ENCODE results near the gene FZR1. TPM values are rescaled to one million over a fixed set of nuclear protein-coding genes. Genes with fewer than 3 reads are reported as not detected.
"Not testable (repeated sequence)": the region's sequence is repeated elsewhere in the genome, so short reads cannot be mapped to it uniquely, and the experiment has no call there.

FZR1 gene
- polyA plus RNA-seq, 1 experiment = 21.2 TPM

DNA sequence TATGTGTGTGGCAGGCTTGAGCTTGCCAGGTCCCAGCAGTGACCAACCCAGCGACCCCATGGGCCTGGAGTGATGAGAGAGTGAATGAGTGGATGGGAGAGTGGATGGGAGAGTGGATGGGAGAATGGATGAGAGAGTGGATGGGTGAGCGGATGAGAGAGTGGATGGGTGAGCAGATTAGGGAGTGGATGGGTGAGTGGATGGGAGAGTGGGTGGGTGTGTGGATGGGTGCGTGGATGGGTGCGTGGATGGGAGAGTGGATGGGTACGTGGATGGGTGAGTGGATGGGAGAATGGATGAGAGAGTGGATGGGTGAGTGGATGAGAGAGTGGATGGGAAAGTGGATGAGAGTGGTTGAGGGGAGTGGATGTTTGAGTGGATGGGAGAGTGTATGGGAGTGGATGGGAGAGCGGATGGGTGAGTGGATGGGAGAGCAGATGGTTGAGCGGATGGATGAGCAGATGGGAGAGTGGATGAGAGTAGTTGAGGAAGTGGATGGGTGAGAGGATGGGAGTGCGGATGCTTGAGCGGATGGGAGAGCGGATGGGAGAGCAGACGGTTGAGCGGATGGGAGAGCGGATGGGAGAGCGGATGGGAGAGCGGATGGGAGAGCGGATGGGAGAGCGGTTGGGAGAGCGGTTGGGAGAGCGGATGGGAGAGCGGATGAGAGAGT is 22.6 kb downstream of the FZR1 start:
- ChIA-PET CTCF (no interaction called here), POLR2A (no interaction called here)
- Histone ChIP-seq H3K4me3 (ENCODE audit: low read depth, low read length) (no peak overlapping the region), H3K27ac (ENCODE audit: low read depth, low read length) (no peak overlapping the region), H3K27me3 (ENCODE audit: control insufficient read depth, insufficient read depth, low read length) (no peaks in the 10 kb centered on the region), H3K9me3 (ENCODE audit: control insufficient read depth, insufficient read depth, low read length) (no peaks in the 10 kb centered on the region; the same call in 1 of the 2 replicates)
- TF ChIP-seq, protein P1, sequence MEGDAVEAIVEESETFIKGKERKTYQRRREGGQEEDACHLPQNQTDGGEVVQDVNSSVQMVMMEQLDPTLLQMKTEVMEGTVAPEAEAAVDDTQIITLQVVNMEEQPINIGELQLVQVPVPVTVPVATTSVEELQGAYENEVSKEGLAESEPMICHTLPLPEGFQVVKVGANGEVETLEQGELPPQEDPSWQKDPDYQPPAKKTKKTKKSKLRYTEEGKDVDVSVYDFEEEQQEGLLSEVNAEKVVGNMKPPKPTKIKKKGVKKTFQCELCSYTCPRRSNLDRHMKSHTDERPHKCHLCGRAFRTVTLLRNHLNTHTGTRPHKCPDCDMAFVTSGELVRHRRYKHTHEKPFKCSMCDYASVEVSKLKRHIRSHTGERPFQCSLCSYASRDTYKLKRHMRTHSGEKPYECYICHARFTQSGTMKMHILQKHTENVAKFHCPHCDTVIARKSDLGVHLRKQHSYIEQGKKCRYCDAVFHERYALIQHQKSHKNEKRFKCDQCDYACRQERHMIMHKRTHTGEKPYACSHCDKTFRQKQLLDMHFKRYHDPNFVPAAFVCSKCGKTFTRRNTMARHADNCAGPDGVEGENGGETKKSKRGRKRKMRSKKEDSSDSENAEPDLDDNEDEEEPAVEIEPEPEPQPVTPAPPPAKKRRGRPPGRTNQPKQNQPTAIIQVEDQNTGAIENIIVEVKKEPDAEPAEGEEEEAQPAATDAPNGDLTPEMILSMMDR (IDR thresholded peaks at IDR 0.05; ENCODE audit: low read depth, low read length) = no peak
- no peak for DNase-seq (ENCODE audit: low read depth, low spot score)

DNA sequence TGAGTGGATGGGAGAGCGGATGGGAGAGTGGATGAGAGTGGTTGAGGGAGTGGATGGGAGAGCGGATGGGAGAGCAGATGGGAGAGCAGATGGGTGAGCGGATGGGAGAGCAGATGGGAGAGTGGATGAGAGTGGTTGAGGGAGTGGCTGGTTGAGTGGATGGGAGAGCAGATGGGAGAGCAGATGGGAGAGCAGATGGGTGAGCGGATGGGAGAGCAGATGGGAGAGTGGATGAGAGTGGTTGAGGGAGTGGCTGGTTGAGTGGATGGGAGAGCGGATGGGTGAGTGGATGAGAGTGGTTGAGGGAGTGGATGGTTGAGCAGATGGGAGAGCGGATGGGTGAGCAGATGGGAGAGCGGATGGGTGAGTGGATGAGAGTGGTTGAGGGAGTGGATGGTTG is 23.2 kb downstream of the FZR1 start:
- H3K27ac ChIP-seq (ENCODE audit: low read depth, low read length); H3K27me3 ChIP-seq (ENCODE audit: control insufficient read depth, insufficient read depth, low read length); H3K4me3 ChIP-seq (ENCODE audit: low read depth, low read length); CTCF ChIA-PET; H3K9me3 ChIP-seq (ENCODE audit: control insufficient read depth, insufficient read depth, low read length); DNase-seq (ENCODE audit: low read depth, low spot score); POLR2A ChIA-PET: not testable (repeated sequence)

DNA sequence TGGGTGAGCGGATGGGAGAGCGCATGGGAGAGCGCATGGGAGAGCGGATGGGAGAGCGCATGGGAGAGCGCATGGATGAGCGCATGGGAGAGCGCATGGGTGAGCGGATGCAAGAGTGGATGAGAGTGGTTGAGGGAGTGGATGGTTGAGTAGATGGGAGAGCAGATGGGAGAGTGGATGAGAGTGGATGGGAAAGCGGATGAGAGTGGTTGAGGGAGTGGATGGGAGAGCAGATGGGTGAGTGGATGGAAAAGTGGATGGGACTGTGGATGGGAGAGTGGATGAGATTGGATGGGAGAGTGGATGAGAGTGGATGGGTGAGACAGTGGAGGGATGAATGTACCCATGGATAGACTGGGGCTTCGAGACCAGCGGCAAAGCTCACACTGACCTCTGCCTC is 24.3 kb downstream of the FZR1 start:
- Histone ChIP-seq H3K4me3 (ENCODE audit: low read depth, low read length) (no peak overlapping the region), H3K9me3 (ENCODE audit: control insufficient read depth, insufficient read depth, low read length) (no peaks in the 10 kb centered on the region; the same call in 1 of the 2 replicates), H3K27ac (ENCODE audit: low read depth, low read length) (no peak overlapping the region), H3K27me3 (ENCODE audit: control insufficient read depth, insufficient read depth, low read length) (no peaks in the 10 kb centered on the region)
- ChIA-PET CTCF (no interaction called here), POLR2A (no interaction called here)
- TF ChIP-seq, protein P1 (IDR thresholded peaks at IDR 0.05; ENCODE audit: low read depth, low read length) = no peak
- DNase-seq (ENCODE audit: low read depth, low spot score) = no peak

DNA sequence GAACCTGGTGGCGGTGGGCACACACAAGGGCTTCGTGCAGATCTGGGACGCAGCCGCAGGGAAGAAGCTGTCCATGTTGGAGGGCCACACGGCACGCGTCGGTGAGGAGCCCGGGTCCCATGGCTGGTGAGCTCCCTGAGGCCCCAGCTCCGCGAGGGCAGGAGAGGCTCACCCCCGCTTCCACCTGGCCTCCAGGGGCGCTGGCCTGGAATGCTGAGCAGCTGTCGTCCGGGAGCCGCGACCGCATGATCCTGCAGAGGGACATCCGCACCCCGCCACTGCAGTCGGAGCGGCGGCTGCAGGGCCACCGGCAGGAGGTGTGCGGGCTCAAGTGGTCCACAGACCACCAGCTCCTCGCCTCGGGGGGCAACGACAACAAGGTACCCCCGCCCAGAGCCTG is 25.6 kb downstream of the FZR1 start:
- ChIA-PET CTCF (no interaction called here), POLR2A (no interaction called here)
- TF ChIP-seq, protein P1 (IDR thresholded peaks at IDR 0.05; ENCODE audit: low read depth, low read length) = no peak
- H3K4me3 ChIP-seq (ENCODE audit: low read depth, low read length) = no peak overlapping the region
- no peak overlapping the region for H3K27ac ChIP-seq (ENCODE audit: low read depth, low read length)
- DNase-seq (ENCODE audit: low read depth, low spot score) = no peak
- no peaks in the 10 kb centered on the region for H3K27me3 ChIP-seq (ENCODE audit: control insufficient read depth, insufficient read depth, low read length)
- no peaks in the 10 kb centered on the region; the same call in 1 of the 2 replicates for H3K9me3 ChIP-seq (ENCODE audit: control insufficient read depth, insufficient read depth, low read length)

DNA sequence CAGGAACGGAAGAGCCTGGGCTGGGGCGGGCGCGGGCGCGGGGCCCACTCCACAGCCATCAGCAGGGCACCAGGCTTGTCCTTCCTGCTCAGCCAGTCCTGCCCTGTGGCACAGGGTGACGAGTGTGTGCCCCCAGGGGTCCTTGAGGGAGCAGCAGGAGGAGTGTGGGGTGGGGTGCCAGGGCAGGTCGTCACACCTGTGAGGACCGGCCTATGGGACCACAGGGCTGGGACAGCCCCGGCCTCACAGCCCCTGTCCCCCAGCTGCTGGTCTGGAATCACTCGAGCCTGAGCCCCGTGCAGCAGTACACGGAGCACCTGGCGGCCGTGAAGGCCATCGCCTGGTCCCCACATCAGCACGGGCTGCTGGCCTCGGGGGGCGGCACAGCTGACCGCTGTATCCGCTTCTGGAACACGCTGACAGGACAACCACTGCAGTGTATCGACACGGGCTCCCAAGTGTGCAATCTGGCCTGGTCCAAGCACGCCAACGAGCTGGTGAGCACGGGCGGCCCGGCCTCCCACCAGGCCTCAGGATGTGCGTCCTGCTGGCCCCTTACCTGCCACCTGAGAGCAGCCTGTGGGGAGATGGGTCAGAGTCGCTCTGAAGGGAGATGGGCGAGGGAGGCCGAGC is 26.2 kb downstream of the FZR1 start:
- H3K9me3 ChIP-seq (ENCODE audit: control insufficient read depth, insufficient read depth, low read length) = no peaks in the 10 kb centered on the region; the same call in 1 of the 2 replicates
- TF ChIP-seq, protein P1 (IDR thresholded peaks at IDR 0.05; ENCODE audit: low read depth, low read length) = no peak
- no peak overlapping the region for H3K4me3 ChIP-seq (ENCODE audit: low read depth, low read length)
- no peak for DNase-seq (ENCODE audit: low read depth, low spot score)
- ChIA-PET CTCF (no interaction called here), POLR2A (no interaction called here)
- H3K27ac ChIP-seq (ENCODE audit: low read depth, low read length) = no peak overlapping the region
- no peaks in the 10 kb centered on the region for H3K27me3 ChIP-seq (ENCODE audit: control insufficient read depth, insufficient read depth, low read length)

Data from AG04450 (cell line).